ENCODE data around the gene HUNK. TPM values are rescaled to one million over a fixed set of nuclear protein-coding genes. Genes with fewer than 3 reads are reported as not detected.

Gene HUNK
- total RNA-seq, 4 donors from 2014 or later: 1.6 to 7.0 (median 3.4) TPM

DNA sequence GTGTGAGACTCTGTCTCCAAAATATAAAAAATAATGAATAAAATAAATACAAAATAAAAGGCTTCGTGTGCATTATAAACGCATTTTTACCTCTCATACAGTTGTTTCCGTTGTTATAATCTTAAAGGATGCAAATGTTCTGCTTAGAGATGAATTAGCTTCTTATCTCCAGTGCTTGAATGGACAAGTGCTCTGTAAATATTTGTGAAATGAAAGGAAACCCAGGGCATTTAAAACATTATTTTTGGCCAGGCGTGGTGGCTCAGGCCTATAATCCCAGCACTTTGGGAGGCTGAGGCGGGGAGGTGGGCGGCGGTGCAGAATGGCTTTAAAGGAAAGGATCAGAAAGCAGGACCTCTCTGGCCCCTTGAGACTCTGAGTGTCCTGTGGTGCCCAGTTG, 94.5 kb downstream of the HUNK start:
- Histone ChIP-seq H3K9me3 (no peaks in the 10 kb centered on the region), H3K36me3 (no peaks in the 10 kb centered on the region), H3K4me3 (no peak overlapping the region), H3K27ac (no peak overlapping the region), H3K27me3 (no peaks in the 10 kb centered on the region), H3K4me1 (no peaks in the 10 kb centered on the region)
- DNase-seq: no peak
- TF ChIP-seq, protein P1, sequence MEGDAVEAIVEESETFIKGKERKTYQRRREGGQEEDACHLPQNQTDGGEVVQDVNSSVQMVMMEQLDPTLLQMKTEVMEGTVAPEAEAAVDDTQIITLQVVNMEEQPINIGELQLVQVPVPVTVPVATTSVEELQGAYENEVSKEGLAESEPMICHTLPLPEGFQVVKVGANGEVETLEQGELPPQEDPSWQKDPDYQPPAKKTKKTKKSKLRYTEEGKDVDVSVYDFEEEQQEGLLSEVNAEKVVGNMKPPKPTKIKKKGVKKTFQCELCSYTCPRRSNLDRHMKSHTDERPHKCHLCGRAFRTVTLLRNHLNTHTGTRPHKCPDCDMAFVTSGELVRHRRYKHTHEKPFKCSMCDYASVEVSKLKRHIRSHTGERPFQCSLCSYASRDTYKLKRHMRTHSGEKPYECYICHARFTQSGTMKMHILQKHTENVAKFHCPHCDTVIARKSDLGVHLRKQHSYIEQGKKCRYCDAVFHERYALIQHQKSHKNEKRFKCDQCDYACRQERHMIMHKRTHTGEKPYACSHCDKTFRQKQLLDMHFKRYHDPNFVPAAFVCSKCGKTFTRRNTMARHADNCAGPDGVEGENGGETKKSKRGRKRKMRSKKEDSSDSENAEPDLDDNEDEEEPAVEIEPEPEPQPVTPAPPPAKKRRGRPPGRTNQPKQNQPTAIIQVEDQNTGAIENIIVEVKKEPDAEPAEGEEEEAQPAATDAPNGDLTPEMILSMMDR (IDR thresholded peaks at IDR 0.05): no peak
- TF ChIP-seq POLR2A (IDR thresholded peaks at IDR 0.05): no peak

DNA sequence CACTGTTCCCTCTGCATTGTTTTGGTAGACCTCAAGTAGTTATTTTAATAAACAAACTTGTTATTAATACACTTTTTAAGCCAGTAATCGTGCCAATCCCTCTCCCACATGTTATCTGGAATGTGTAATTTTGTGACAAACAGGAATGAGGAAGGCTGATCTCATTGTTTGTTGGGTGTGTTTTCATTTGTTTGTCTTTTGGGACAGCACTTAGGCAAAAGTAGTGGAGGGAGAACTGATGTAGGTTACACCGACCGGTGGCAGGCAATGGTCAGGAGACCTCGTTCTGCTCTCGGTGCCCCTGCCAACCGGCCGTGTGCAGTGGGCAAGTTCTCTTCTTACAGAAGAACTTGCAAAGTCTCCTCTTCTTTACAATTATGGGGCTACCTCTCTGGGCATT, 99.8 kb downstream of the HUNK start:
- Histone ChIP-seq H3K36me3 (no peaks in the 10 kb centered on the region), H3K9me3 (no peaks in the 10 kb centered on the region), H3K27ac (no peak overlapping the region), H3K27me3 (no peaks in the 10 kb centered on the region), H3K4me3 (no peak overlapping the region), H3K4me1 (no peaks in the 10 kb centered on the region)
- DNase-seq: no peak
- no peak for TF ChIP-seq POLR2A (IDR thresholded peaks at IDR 0.05)

DNA sequence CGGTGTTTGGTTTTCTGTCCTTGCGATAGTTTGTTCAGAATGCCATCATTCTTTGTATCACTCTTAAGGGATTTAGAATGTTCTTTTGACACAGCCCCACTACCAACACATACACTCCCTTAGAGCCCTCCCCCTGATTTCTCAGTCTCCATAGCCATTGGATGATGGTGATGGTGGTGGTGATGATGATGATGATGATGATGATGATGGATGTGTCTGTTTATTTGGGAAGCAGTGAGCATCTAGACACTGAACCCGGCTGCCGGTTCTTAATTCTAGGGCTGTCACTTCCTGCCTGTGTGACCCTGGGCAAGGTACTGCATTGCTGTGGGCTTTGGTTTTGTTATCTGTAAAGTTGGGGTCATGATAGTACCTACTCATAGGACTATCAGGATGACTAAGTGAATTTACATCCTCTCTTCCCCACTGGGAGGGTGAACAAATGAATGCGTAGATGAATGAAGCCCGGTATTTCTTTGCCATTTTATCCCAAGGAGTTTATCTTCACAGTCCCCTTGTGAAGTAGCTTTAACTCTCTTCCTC, 100.7 kb downstream of the HUNK start:
- TF ChIP-seq, protein P1 (IDR thresholded peaks at IDR 0.05): no peak
- TF ChIP-seq POLR2A (IDR thresholded peaks at IDR 0.05): no peak
- Histone ChIP-seq H3K4me3 (no peak overlapping the region), H3K9me3 (no peaks in the 10 kb centered on the region), H3K4me1 (no peaks in the 10 kb centered on the region), H3K36me3 (no peaks in the 10 kb centered on the region), H3K27ac (no peak overlapping the region), H3K27me3 (no peaks in the 10 kb centered on the region)
- no peak for DNase-seq

DNA sequence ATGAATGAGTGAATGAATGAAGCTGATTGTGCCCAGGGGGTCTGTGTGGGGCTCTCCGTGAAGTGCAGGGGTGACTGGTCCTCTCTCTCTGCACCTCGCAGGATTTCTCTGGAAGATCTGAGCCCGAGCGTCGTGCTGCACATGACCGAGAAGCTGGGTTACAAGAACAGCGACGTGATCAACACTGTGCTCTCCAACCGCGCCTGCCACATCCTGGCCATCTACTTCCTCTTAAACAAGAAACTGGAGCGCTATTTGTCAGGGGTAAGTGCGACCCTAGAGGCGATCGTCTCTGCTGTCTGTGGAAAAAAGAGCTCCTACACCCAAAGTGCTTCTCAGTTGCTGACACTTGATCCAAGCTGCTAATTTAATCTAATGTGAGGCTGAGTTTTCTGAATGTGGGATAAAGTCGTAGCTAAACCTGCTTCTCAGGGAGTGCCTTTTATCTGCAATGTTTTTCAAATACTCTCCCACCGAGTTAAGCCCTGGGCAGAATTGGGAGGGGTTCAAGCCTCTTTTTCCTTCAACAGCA, 101.7 kb downstream of the HUNK start:
- no peak for TF ChIP-seq POLR2A (IDR thresholded peaks at IDR 0.05)
- TF ChIP-seq, protein P1 (IDR thresholded peaks at IDR 0.05): no peak
- H3K4me1 ChIP-seq: no peaks in the 10 kb centered on the region
- H3K4me3 ChIP-seq: no peak overlapping the region
- DNase-seq: peak in 2 of 3 donors; percentile 27 to 76
- no peaks in the 10 kb centered on the region for H3K9me3 ChIP-seq
- H3K36me3 ChIP-seq: no peaks in the 10 kb centered on the region
- H3K27ac ChIP-seq: no peak overlapping the region
- no peaks in the 10 kb centered on the region for H3K27me3 ChIP-seq

DNA sequence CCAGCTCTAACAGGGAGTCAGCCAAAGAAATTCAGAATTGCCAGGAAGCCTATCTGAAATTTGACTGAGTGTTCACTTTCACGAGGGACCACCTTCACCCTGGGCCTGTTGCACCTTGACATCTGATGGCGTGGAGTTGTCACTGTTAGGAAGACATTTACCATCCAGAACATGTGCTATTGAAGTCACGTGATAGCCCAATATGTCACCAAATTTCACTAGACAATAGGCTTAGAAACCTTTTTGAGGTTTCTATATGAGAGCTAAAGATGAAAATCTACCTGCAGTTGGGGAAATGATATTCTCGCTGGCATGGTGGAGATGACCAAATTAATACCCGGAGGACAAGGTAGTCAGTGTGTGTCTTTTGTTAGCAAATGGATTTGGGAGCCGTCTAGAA, 102.7 kb downstream of the HUNK start:
- no peak for TF ChIP-seq POLR2A (IDR thresholded peaks at IDR 0.05)
- TF ChIP-seq, protein P1 (IDR thresholded peaks at IDR 0.05): no peak
- Histone ChIP-seq H3K36me3 (no peaks in the 10 kb centered on the region), H3K4me1 (no peaks in the 10 kb centered on the region), H3K9me3 (no peaks in the 10 kb centered on the region), H3K4me3 (no peak overlapping the region), H3K27ac (no peak overlapping the region), H3K27me3 (no peaks in the 10 kb centered on the region)
- no peak for DNase-seq

DNA sequence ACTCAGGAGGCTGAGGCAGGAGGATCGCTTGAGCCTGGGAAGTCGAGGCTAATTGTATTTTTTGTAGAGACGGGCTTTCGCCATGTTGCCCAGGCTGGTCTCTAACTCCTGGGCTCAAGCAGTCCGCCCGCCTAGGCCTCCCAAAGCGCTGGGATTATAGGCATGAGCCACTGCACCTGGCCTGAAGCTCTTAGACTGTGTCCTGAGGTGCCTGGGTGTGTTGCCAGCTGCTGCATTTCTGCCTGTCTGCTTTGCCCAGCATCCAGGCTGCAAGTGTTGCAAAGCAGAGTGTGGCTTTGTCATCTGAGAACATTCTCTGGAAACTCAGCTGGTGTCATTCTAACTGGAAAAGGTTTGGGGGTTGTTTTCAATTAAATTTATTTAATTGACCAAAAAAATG, 105.0 kb downstream of the HUNK start:
- Histone ChIP-seq H3K4me1 (no peaks in the 10 kb centered on the region), H3K27me3 (no peaks in the 10 kb centered on the region), H3K36me3 (no peaks in the 10 kb centered on the region), H3K9me3 (no peaks in the 10 kb centered on the region), H3K27ac (no peak overlapping the region), H3K4me3 (no peak overlapping the region)
- DNase-seq: no peak
- TF ChIP-seq, protein P1 (IDR thresholded peaks at IDR 0.05): no peak
- TF ChIP-seq POLR2A (IDR thresholded peaks at IDR 0.05): no peak
